GM18526 (cell line): ENCODE data around the gene KPNA2.

Source experiments
- POLR2A ChIP-seq: IDR thresholded peaks from 3 replicates; pipeline ENCODE4 v1.6.1; 2011; ENCODE audit not compliant: insufficient read length; ENCODE audit errors: extremely low read depth

KPNA2 gene

GRCh38 chr17:68052810-68053209 lies 17.3 kb downstream of the KPNA2 start:
- no peak for TF ChIP-seq POLR2A

- no peak for TF ChIP-seq POLR2A
Observed at GRCh38 chr17:68053231-68054013, 17.9 kb downstream of the KPNA2 start.

- no peak for TF ChIP-seq POLR2A
Observed at GRCh38 chr17:68054296-68054900, 18.9 kb downstream of the KPNA2 start.

GRCh38 chr17:68057531-68057952 lies 22.0 kb downstream of the KPNA2 start:
- TF ChIP-seq POLR2A, result no peak

- TF ChIP-seq POLR2A, result no peak
Observed at GRCh38 chr17:68060336-68060735, 24.8 kb downstream of the KPNA2 start.

- no peak for TF ChIP-seq POLR2A
Observed at GRCh38 chr17:68061512-68062313, 26.2 kb downstream of the KPNA2 start.

- TF ChIP-seq POLR2A, result no peak
Observed at GRCh38 chr17:68074279-68074678, 38.7 kb downstream of the KPNA2 start.

- no peak for TF ChIP-seq POLR2A
Observed at GRCh38 chr17:68080411-68081150, 45.0 kb downstream of the KPNA2 start.

- no peak for TF ChIP-seq POLR2A
Observed at GRCh38 chr17:68085771-68086381, 50.3 kb downstream of the KPNA2 start.

GRCh38 chr17:68087851-68088250 lies 52.3 kb downstream of the KPNA2 start:
- TF ChIP-seq POLR2A, result no peak

GRCh38 chr17:68089881-68090280 lies 54.3 kb downstream of the KPNA2 start:
- TF ChIP-seq POLR2A, result no peak

GRCh38 chr17:68094481-68095078 lies 59.0 kb downstream of the KPNA2 start:
- no peak for TF ChIP-seq POLR2A

GRCh38 chr17:68095205-68095811 lies 59.8 kb downstream of the KPNA2 start:
- no peak for TF ChIP-seq POLR2A

- TF ChIP-seq POLR2A, result no peak
Observed at GRCh38 chr17:68096111-68096510, 60.6 kb downstream of the KPNA2 start.
